HG03442 (cell line): ENCODE data around the gene GRIFIN.
"Not testable (repeated sequence)": the region's sequence is repeated elsewhere in the genome, so short reads cannot be mapped to it uniquely, and the experiment has no call there.

Experiments
- ATAC-seq: cut with Tn5 transposase; IDR thresholded peaks from one replicate; pipeline ENCODE4 v1.9.1; 2021; ENCODE audit warnings: mild to moderate bottlenecking, moderate library complexity; ENCODE audit not compliant: unreplicated experiment

Gene GRIFIN

DNA sequence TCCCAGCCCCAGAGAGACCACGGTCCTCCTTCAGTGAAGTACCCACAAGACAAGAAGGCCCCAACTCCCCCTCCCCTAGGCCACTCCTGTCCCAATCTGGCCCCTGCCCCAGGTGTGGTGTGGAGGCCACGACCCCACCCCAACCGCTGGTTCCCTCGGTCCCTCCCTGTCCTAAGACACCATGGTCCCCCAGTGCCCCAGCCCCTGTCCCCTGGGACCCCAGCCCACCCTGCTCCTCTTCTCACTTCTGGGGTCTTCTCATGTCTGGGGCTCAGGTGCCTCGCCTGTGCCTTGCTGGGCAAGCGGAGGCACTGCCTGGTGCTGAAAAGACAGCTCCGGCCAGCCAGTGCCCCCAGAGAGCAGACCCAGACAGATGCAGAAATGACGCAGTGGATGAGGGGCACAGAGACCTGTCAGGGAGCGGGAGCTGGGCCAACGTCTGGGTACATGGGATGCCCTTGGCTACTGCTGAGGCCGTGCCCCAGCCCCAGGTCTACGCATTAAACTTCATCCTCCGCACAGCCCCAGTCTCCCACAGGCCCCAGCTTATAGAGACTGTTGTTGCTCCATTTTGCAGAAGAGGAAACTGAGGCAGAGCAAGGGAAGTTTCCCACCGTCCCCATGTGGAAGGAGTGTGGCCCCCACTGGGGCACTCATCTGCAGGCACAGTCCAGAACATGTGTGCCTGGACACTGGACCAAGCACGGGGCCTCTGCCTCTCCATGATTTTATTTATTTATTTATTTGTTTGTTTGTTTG lies 14.8 kb downstream of the GRIFIN start:
- ATAC-seq, result no peak

DNA sequence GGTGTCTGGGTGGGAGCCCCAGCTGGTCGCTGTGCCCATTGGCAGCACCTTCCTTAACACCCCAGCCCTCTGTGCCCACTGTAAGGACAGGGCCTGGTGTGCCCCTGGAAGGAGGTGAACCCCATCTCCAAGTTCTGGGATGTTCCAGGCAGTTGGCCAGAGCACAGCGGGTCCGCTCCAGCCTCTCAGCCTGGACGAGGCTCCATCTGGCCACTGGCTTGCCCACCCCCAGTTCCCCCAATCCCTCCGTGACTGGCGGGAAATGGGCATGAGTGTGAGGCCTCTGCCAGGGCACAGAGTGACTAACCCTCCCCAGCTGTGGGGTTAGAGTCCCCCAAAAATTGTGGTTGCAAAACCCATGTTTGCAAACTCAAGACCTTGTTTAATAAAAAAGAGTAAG lies 15.6 kb downstream of the GRIFIN start:
- no peak for ATAC-seq

GRCh38 chr7:2460188-2460587 lies 16.0 kb downstream of the GRIFIN start:
- no peak for ATAC-seq

DNA sequence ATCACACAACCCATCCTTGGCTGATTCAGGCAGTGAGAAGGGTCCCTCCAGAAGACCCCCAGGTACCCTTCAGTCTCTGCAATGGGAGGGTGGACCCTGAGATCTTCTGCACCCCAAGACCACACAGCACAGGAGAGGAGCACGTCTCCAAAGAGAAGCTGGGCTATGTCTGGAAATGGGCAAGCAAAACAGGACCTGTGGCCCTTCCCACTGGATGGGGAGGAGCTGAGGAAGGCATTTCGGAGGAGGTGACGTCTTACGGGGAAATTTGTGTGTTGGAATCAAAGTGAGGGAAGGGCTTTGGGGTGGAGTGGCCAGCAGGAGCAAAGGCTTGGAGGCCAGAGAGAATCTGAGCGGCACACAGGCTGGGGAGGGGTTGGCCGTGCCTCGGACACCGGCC lies 16.5 kb downstream of the GRIFIN start:
- ATAC-seq, result no peak

DNA sequence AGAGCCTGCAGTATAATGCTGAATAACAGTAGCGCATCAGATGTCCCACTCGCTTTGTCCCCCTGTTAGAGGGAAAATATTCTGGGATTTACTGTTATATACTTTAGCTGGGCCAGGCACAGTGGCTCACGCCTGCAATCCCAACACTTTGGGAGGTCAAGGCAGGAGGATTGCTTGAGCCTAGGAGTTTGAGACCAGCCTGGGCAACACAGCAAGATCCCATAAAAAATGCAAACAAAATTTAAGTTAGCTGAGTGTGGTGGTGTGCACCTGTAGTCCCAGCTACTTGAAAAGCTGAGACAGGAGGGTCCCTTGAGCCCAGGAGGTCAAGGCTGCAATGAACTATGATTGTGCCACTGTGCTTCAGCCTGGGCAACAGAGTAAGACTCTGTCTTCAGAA lies 22.3 kb downstream of the GRIFIN start:
- ATAC-seq, result not testable (repeated sequence)

DNA sequence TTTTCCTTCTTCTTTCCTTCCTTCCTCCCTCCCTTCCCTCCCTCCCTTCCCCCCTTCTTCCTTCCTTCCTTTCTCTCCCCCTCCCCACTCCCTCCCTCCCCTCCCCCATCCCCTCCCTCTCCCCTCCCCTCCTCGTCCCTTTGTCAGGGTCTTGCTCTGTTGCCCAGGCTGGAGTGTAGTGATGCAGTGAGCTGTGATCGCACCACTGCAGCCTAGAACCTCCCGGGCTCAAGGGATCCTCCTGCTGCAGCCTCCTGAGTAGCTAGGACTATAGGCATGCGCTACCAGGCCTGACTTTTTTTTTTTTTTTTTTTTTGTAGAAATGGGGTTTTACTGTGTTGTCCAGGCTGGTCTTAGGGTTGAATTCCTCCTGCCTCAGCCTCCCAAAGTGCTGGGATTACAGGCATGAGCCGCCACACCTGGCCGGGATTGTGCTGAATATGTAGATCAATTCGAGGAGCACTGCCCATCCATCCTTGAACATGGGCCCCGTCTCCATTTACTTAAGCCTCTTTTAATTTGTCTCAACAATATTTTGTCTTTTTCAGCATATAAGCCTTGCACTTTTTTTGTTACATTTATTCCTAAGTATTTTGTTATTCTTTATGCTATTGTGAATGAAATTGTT lies 23.4 kb downstream of the GRIFIN start:
- no peak for ATAC-seq

DNA sequence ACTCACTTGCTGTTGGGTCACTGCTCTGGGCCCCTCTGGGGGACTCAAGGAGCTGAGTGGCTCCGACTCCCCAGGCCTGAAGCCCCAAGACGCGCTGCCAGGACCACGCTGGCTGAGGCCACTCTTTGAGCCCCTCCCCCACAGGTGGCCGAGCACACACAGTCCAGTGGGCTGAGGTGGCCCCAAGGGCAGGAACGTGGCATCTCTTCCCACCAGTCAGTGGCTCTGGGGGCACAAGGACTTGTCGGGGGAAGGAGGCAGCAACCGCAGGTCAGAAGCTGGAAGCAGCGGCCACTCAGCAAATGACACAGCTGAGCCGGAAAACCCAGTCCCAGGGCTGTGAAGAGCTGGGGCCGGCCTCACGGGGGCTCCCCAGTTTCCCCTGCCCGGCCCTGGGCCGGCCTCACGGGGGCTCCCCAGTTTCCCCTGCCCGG lies 24.1 kb downstream of the GRIFIN start:
- no peak for ATAC-seq

- ATAC-seq, result peak; percentile 74
These were observed 24.8 kb downstream of the GRIFIN start for GRCh38 chr7:2451171-2452073.

DNA sequence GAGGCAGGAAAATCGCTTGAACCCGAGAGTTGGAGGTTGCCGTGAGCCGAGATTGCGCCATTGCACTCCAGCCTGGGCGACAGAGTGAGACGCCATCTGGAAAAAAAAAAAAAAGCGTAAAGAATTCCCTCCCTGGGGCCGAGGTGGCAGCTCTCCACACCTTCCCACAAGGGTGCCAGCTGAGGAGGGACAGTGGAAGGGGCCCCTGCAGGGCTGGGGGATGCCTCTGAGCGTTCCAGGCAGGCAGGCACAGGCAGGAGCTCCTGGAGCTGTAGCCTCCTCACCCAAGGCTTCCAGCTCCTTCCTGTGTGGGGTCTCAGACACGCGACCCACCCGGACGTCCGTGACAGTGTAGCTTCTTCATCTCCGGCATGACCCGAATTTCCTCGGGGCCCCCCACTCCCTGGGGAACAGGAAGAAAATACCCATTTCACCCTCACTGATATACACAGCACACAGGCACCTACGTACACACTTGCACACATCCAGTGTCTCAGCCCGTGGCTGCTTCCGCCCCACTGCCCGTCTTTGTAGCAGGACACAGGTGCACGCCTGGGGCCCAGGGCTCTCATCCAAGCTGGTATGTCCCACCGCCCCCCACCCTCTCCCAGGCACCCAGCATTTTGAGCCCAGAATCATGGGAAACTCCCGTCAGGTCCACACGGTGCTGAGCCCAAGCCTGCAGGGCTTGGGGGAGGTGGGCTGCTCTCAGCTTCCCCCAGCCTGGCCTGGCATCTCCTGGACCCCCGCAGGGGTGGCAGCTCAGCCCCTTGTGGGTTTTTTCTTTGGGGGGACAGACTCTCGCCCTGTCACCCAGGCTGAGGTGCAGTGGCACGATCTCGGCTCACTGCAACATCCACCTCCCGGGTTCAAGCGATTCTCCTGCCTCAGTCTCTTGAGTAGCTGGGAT lies 25.7 kb downstream of the GRIFIN start:
- no peak for ATAC-seq

GRCh38 chr7:2446676-2447075 lies 29.5 kb downstream of the GRIFIN start:
- no peak for ATAC-seq

GRCh38 chr7:2445898-2446555 lies 30.2 kb downstream of the GRIFIN start:
- no peak for ATAC-seq

DNA sequence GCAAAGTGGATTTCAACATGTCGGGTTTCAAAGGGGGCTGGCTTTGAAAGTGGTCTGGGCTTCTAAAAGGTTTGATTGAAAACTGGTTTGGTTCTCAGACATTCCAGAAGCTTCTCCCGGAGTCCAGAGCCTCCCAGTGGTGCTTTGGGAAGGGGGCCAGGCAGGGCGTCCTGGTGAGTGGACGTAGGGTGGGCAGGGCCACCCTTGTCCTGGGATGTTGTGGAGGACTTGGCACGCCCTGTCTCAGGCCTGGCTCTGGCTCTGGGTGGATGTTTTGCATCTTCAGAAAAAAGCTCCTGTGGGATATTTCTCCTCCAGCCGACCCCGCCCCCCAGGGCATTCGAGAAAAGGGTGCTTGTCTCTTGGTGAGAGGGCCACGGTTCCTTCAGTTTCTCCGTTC lies 31.2 kb downstream of the GRIFIN start:
- ATAC-seq, result no peak

GRCh38 chr7:2444476-2444875 lies 31.7 kb downstream of the GRIFIN start:
- no peak for ATAC-seq

GRCh38 chr7:2443491-2443890 lies 32.7 kb downstream of the GRIFIN start:
- no peak for ATAC-seq

GRCh38 chr7:2441430-2442058 lies 34.7 kb downstream of the GRIFIN start:
- no peak for ATAC-seq

DNA sequence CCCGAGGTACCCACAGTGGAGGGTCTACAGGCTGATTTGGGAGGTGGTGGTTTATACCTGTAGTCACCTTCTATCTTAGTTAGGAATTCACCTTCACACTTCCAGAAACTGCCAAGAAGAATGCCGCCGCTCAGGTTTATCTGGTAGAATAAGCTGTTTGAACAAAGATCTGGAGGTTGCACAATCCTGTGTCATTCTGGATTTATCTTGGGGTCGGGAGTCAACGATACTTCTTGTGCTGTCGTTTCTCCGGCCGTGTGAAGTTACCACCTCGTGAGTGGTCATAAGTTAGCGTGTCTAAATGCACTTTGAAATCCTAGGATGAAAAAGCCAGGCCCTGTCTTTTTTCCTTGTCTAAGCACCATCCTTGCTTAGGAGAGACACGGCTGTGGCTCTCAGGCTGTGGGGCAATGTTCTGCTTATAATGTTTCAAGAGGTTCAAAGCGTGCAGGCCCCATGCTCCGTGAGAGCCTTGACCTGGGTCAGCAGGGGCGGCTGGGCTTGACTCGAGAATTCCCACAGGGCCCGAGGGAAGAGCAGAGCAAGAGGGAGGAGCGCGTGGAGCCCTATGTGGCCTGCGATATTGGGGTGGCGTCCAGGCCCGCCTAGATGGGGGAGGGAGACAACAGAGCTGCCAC lies 35.5 kb downstream of the GRIFIN start:
- no peak for ATAC-seq

GRCh38 chr7:2438775-2439174 lies 37.4 kb downstream of the GRIFIN start:
- ATAC-seq, result no peak

DNA sequence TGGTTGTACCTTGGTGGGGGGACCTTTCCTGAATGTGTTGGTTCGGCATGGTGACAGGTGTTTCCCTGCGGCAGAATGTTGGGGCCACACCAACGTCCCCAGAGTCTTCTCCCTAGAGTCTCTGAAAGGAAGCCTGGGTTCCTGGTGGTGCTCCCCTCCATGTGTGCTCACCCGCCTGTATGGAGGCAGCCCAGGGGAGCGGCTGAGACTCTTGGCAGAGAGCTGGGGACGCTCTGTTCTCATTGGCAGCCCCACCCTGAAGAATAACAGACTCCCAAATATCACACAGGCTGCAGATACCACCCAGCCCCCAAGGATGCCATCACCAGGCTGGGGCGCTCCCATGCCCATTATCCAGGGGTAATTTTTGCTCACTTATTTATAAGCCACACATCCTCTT lies 38.0 kb downstream of the GRIFIN start:
- ATAC-seq, result no peak

DNA sequence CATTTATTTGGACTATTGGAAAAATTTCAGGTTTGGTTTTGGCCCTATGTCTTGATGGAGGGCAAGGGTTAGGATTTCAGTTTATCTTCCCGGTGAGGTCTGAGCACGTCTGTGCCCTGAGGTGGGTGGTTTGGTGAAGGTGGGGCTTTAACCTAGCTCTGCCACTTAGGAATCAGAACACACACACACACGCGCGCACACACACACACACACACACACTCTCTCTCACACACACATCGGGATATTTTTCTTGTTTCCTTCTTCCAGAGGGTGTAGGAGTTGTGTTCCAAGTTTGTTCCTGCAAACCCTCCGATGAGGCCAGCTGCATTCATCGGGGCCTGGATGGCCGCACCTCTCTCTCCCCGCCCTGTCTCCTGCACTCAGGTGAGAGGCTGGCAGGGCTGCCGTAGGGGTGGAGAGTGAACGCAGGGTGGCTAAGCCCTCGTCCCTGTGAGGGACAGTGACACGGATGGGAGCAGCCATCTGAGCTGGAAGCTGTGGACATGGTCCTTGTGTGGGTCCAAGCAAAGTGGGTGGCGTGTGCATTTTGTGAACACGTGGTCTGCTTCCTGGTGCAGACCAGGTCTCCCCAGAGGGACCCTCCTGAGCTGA lies 38.6 kb downstream of the GRIFIN start:
- ATAC-seq, result no peak
